ENCODE results near the gene RNF5.

DNA sequence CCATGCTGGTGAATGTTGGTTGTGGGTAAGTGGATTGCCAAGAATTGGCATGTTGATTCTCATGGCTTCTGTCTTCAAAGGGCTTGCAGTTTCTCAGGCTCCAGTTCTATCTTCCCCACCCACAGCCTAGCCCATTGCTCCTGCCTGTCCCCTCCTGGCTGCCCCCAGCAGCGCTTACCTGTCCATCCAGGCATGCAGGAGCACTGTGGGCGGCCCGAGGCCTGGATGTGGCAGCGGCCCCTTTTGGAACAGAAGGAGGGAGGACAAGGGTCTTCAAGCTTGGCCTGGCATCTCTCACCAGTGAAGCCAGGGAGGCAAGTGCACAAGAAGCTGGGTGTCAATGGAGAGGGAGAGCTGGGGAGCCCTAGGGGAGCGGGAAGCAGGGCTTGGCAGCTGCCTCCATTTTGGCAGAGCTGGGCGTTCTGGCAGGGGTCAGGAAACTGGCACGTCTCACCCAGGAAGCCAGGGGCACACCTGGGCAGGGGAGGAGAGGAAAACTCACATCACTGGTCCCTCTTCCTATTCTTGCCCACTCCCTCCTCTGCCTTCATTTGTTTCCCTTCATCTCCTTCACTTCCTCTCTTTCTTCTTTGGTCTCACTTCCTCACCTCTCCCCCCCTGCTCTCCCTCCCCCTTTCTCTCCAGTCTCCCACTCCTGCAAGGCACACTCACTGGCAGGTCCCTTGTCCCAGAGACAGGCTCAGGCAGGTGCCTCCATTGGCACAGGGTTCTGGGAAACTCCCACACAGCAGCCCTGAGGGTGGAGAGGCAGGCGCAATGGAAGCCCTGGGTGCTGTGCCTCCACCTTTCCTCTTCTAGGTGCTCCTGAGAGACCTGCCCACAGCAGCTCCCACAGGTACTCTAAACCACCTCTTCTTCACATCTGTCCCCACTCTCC, 44.4 kb downstream of the RNF5 start:
- TF ChIP-seq ZNF274 (IDR thresholded peaks at IDR 0.05; ENCODE audit: low read depth, low read length) (no peak), YY1 (IDR thresholded peaks at IDR 0.05; ENCODE audit: insufficient read depth, insufficient read length) (no peak)

All from NT2/D1 (cell line).